Duodenal mucosa (tissue), 2 donors: ENCODE measurements around the gene C2CD4C.
"Not testable (repeated sequence)": the region's sequence is repeated elsewhere in the genome, so short reads cannot be mapped to it uniquely, and the experiment has no call there.

Experiments used
- H3K27ac ChIP-seq: one replicate; pipeline ENCODE4 v1.7.0; 2013; ENCODE audit warnings: low read depth, low read length
- H3K27me3 ChIP-seq, 2 donors: one replicate each; pipeline ENCODE4 v1.7.0; 2013; ENCODE audit warnings: low read length in 2 of 2, control low read depth in 1 of 2; ENCODE audit not compliant: insufficient read depth in 2 of 2, control insufficient read depth in 1 of 2
- H3K36me3 ChIP-seq, 2 donors: one replicate each; pipeline ENCODE4 v1.7.0; 2013; ENCODE audit warnings: low read length in 2 of 2, control low read depth in 1 of 2; ENCODE audit not compliant: insufficient read depth in 2 of 2, control insufficient read depth in 1 of 2
- H3K4me1 ChIP-seq, 2 donors: one replicate each; pipeline ENCODE4 v1.7.0; 2013; ENCODE audit warnings: low read length in 2 of 2, control low read depth in 1 of 2; ENCODE audit not compliant: insufficient read depth in 2 of 2, control insufficient read depth in 1 of 2
- H3K4me3 ChIP-seq, 2 donors: one replicate each; pipeline ENCODE4 v1.7.0; 2013; ENCODE audit warnings: low read length in 2 of 2, low read depth in 1 of 2
- H3K9ac ChIP-seq, 2 donors: one replicate each; pipeline ENCODE4 v1.7.0; 2013; ENCODE audit warnings: low read length in 2 of 2, low read depth in 1 of 2
- H3K9me3 ChIP-seq, 2 donors: one replicate each; pipeline ENCODE4 v1.7.0; 2013; ENCODE audit warnings: low read length in 2 of 2, control low read depth in 1 of 2; ENCODE audit not compliant: control insufficient read depth in 1 of 2

C2CD4C gene

GRCh38 chr19:367561-367960 lies 41.4 kb downstream of the C2CD4C start:
- no peaks in the 10 kb centered on the region for H3K36me3 ChIP-seq
- H3K27me3 ChIP-seq: peaks cover 0 to 3% of the 10 kb centered on the region in 2 donors
- no peak overlapping the region for H3K4me3 ChIP-seq
- no peak overlapping the region for H3K27ac ChIP-seq
- H3K9me3 ChIP-seq: no peaks in the 10 kb centered on the region
- no peak overlapping the region for H3K9ac ChIP-seq
- no peaks in the 10 kb centered on the region for H3K4me1 ChIP-seq

DNA sequence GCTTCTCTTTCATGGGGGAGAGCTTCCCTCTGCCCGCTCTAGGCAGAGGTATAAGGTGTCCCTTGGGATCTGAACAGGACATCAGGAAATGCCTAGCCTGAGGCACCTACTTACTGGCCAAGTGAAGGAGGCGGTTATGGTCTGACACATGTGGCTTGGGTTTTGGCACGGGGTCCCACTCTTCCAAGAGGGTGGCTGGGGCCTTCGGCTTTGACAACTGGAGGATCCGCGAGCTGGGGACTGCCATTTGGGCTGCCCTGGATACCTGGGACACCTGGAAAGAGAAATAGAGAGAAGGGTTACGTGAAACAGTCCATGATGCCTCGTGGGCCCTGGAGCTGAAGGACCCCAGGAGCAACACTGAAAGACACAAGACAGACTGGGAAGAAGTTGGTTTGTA lies 42.0 kb downstream of the C2CD4C start:
- no peak overlapping the region for H3K9ac ChIP-seq
- H3K36me3 ChIP-seq: no peaks in the 10 kb centered on the region
- H3K27me3 ChIP-seq: no peaks in the 10 kb centered on the region
- no peak overlapping the region for H3K4me3 ChIP-seq
- no peaks in the 10 kb centered on the region for H3K4me1 ChIP-seq
- no peak overlapping the region for H3K27ac ChIP-seq
- no peaks in the 10 kb centered on the region for H3K9me3 ChIP-seq

GRCh38 chr19:366205-366783 lies 42.7 kb downstream of the C2CD4C start:
- Histone ChIP-seq H3K36me3 (no peaks in the 10 kb centered on the region), H3K4me3 (no peak overlapping the region), H3K9me3 (no peaks in the 10 kb centered on the region), H3K4me1 (no peaks in the 10 kb centered on the region), H3K9ac (no peak overlapping the region), H3K27me3 (no peaks in the 10 kb centered on the region), H3K27ac (no peak overlapping the region)

- Histone ChIP-seq H3K9ac (no peak overlapping the region), H3K4me1 (no peaks in the 10 kb centered on the region), H3K9me3 (no peaks in the 10 kb centered on the region), H3K4me3 (no peak overlapping the region), H3K36me3 (no peaks in the 10 kb centered on the region), H3K27me3 (no peaks in the 10 kb centered on the region), H3K27ac (no peak overlapping the region)
Observed at GRCh38 chr19:364496-365287, 44.3 kb downstream of the C2CD4C start.

DNA sequence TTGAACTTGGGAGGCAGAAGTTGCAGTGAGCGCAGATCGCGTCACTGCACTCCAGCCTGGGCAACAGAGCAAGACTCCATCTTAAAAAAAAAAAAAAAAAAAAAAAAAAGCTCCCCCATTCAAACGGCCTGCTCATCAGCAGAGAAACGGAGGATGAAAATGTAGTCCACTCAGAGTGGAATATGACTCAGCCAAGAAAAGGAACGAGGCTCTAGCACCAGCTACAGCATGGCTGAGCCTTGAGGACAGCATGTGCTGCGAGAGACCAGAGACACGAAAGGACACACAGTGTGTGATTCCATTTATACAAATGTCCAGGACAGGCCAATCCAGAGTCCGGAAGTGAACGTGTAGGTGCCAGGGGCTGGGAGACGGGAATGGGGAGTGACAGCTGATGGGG lies 46.3 kb downstream of the C2CD4C start:
- Histone ChIP-seq H3K4me1 (no peaks in the 10 kb centered on the region), H3K36me3 (no peaks in the 10 kb centered on the region), H3K27me3 (no peaks in the 10 kb centered on the region), H3K27ac (no peak overlapping the region), H3K9me3 (no peaks in the 10 kb centered on the region), H3K4me3 (no peak overlapping the region), H3K9ac (no peak overlapping the region)

GRCh38 chr19:362154-362553 lies 46.8 kb downstream of the C2CD4C start:
- no peaks in the 10 kb centered on the region for H3K9me3 ChIP-seq
- H3K4me1 ChIP-seq: no peaks in the 10 kb centered on the region
- no peak overlapping the region for H3K4me3 ChIP-seq
- no peak overlapping the region for H3K9ac ChIP-seq
- no peaks in the 10 kb centered on the region for H3K36me3 ChIP-seq
- no peaks in the 10 kb centered on the region for H3K27me3 ChIP-seq
- H3K27ac ChIP-seq: no peak overlapping the region

DNA sequence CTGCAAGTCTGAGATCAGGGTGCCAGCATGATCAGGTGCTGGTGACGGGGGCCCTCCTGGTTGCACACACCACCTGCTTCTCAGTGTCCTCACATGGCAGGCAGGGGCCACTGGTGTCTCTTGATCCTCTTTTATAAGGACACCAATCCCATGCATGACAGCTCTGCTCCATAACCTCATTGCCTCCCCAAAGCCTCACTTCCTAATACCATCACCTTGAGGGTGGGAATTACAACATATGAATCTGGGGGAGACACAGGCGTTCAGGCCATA lies 49.4 kb downstream of the C2CD4C start:
- H3K36me3 ChIP-seq: no peaks in the 10 kb centered on the region
- H3K4me1 ChIP-seq: no peaks in the 10 kb centered on the region
- H3K27ac ChIP-seq: no peak overlapping the region
- no peaks in the 10 kb centered on the region for H3K9me3 ChIP-seq
- H3K27me3 ChIP-seq: no peaks in the 10 kb centered on the region
- no peak overlapping the region for H3K4me3 ChIP-seq
- H3K9ac ChIP-seq: no peak overlapping the region

GRCh38 chr19:355536-355935 lies 53.4 kb downstream of the C2CD4C start:
- H3K4me1 ChIP-seq, H3K4me3 ChIP-seq, H3K27ac ChIP-seq, H3K9ac ChIP-seq, H3K36me3 ChIP-seq, H3K27me3 ChIP-seq, H3K9me3 ChIP-seq: not testable (repeated sequence)
